Trophoblast cell (in vitro differentiated cells and primary cell): ENCODE measurements around the gene TMEM255B.
A peak's percentile ranks its signal among the peaks of the same experiment; 100 is the strongest.

ENCODE experiments used
- DNase-seq, 2 donors: peaks; one replicate each; pipeline ENCODE4 v3.0.0-alpha.2; 2016
- H2AFZ ChIP-seq: 2 replicates; pipeline ENCODE4 v1.6.1; 2013; ENCODE audit warnings: low read length, moderate library complexity, mild to moderate bottlenecking; ENCODE audit not compliant: insufficient read depth, poor library complexity
- H2AK5ac ChIP-seq: 2 replicates; pipeline ENCODE4 v1.6.1; 2013; ENCODE audit warnings: mild to moderate bottlenecking, low read length
- H2BK120ac ChIP-seq: 2 replicates; pipeline ENCODE4 v1.6.1; 2013; ENCODE audit warnings: low read length, mild to moderate bottlenecking, moderate library complexity; ENCODE audit not compliant: insufficient read depth, poor library complexity
- H2BK12ac ChIP-seq: 2 replicates; pipeline ENCODE4 v1.6.1; 2013; ENCODE audit warnings: mild to moderate bottlenecking, low read length, moderate library complexity
- H2BK5ac ChIP-seq: 2 replicates; pipeline ENCODE4 v1.6.1; 2013; ENCODE audit warnings: low read length, low read depth, moderate library complexity, mild to moderate bottlenecking; ENCODE audit not compliant: poor library complexity
- H3K14ac ChIP-seq: 2 replicates; pipeline ENCODE4 v1.6.1; 2013; ENCODE audit warnings: mild to moderate bottlenecking, low read length
- H3K18ac ChIP-seq: 2 replicates; pipeline ENCODE4 v1.6.1; 2013; ENCODE audit warnings: mild to moderate bottlenecking, low read length
- H3K23ac ChIP-seq: 2 replicates; pipeline ENCODE4 v1.6.1; 2013; ENCODE audit warnings: low read length
- H3K27ac ChIP-seq: 2 replicates; pipeline ENCODE4 v1.5.1; 2013; ENCODE audit warnings: low read depth, mild to moderate bottlenecking, inconsistent platforms, low read length, moderate library complexity
- H3K27me3 ChIP-seq: 2 replicates; pipeline ENCODE4 v1.6.1; 2013; ENCODE audit warnings: inconsistent platforms, mild to moderate bottlenecking, low read length, moderate library complexity; ENCODE audit not compliant: insufficient read depth
- H3K36me3 ChIP-seq, 2 experiments: 1 replicate in 1 of 2; 2 replicates in 1 of 2; pipeline ENCODE4 v1.6.1; 2013; ENCODE audit warnings: low read length in 2 of 2, mild to moderate bottlenecking in 2 of 2, moderate library complexity in 1 of 2; ENCODE audit not compliant: insufficient read depth in 2 of 2, control insufficient read depth in 1 of 2
- H3K4ac ChIP-seq: 2 replicates; pipeline ENCODE4 v1.6.1; 2013; ENCODE audit warnings: low read depth, mild to moderate bottlenecking, low read length, moderate library complexity
- H3K4me1 ChIP-seq, 2 experiments: 1 replicate in 1 of 2; 2 replicates in 1 of 2; pipeline ENCODE4 v1.6.1; 2013; ENCODE audit warnings: low read length in 2 of 2, mild to moderate bottlenecking in 2 of 2, moderate library complexity in 1 of 2; ENCODE audit not compliant: insufficient read depth in 2 of 2, control insufficient read depth in 1 of 2
- H3K4me2 ChIP-seq: 2 replicates; pipeline ENCODE4 v1.6.1; 2013; ENCODE audit warnings: inconsistent platforms, mild to moderate bottlenecking, low read length, moderate library complexity
- H3K4me3 ChIP-seq: 2 replicates; pipeline ENCODE4 v1.5.1; 2013; ENCODE audit warnings: mild to moderate bottlenecking, low read depth, low read length, inconsistent platforms
- H3K79me1 ChIP-seq: one replicate; pipeline ENCODE4 v1.6.1; 2013; ENCODE audit warnings: low read length
- H3K79me2 ChIP-seq: 2 replicates; pipeline ENCODE4 v1.6.1; 2013; ENCODE audit warnings: low read length, mild to moderate bottlenecking; ENCODE audit not compliant: control insufficient read depth, insufficient read depth, poor library complexity
- H3K9ac ChIP-seq: 2 replicates; pipeline ENCODE4 v1.6.1; 2013; ENCODE audit warnings: mild to moderate bottlenecking, low read length
- H3K9me3 ChIP-seq: 2 replicates; pipeline ENCODE4 v1.6.1; 2013; ENCODE audit warnings: low read depth, mild to moderate bottlenecking, control low read depth, inconsistent platforms, low read length; ENCODE audit not compliant: insufficient read depth
- H4K12ac ChIP-seq: 2 replicates; pipeline ENCODE4 v1.6.1; 2013; ENCODE audit warnings: low read depth, mild to moderate bottlenecking, low read length, moderate library complexity
- H4K8ac ChIP-seq: 2 replicates; pipeline ENCODE4 v1.6.1; 2013; ENCODE audit warnings: low read depth, mild to moderate bottlenecking, low read length, moderate library complexity
- H4K91ac ChIP-seq: one replicate; pipeline ENCODE4 v1.6.1; 2013; ENCODE audit warnings: low read depth, mild to moderate bottlenecking, low read length, moderate library complexity
- WGBS: extraction: QIAGEN DNeasy Blood & Tissue Kit; methylation state at CpG from one replicate; pipeline ENCODE4 v1.1.7; 2013; ENCODE audit warnings: missing lambda C conversion rate; ENCODE audit not compliant: insufficient read length, insufficient coverage; ENCODE audit errors: extremely low coverage; 5-methylcytosine and 5-hydroxymethylcytosine counted together

Gene TMEM255B

GRCh38 chr13:113841353-113841650 is 82.3 kb downstream of the TMEM255B start:
- H3K14ac ChIP-seq, result no peak overlapping the region
- no peak overlapping the region for H3K4ac ChIP-seq
- no peak overlapping the region for H3K9ac ChIP-seq
- H3K79me1 ChIP-seq, result peaks cover 39% of the 10 kb centered on the region
- H3K23ac ChIP-seq, result no peak overlapping the region
- H4K8ac ChIP-seq, result no peak overlapping the region
- WGBS, result no CpG with 5 or more reads among the region's 15 CpGs
- H3K4me3 ChIP-seq, result no peak overlapping the region
- H3K27ac ChIP-seq, result no peak overlapping the region
- H4K12ac ChIP-seq, result no peak overlapping the region
- no peak overlapping the region for H2AK5ac ChIP-seq
- peaks cover 46% of the 10 kb centered on the region in 2 experiments for H3K4me1 ChIP-seq
- H2BK120ac ChIP-seq, result no peak overlapping the region
- no peak overlapping the region for H4K91ac ChIP-seq
- H3K18ac ChIP-seq, result no peak overlapping the region
- H2AFZ ChIP-seq, result no peak overlapping the region
- no peak overlapping the region for H2BK5ac ChIP-seq
- no peaks in the 10 kb centered on the region for H3K27me3 ChIP-seq
- H3K4me2 ChIP-seq, result no peak overlapping the region
- no peak overlapping the region for H2BK12ac ChIP-seq
- peaks cover 14% of the 10 kb centered on the region for H3K79me2 ChIP-seq
- H3K9me3 ChIP-seq, result no peaks in the 10 kb centered on the region
- peaks cover 2 to 4% of the 10 kb centered on the region in 2 experiments for H3K36me3 ChIP-seq
- DNase-seq, result no peak

- Histone ChIP-seq H2AK5ac (no peak overlapping the region), H3K27ac (no peak overlapping the region), H3K23ac (no peak overlapping the region), H2BK120ac (no peak overlapping the region), H3K14ac (no peak overlapping the region), H3K79me2 (peaks cover 9% of the 10 kb centered on the region), H2BK5ac (no peak overlapping the region), H3K79me1 (peaks cover 31% of the 10 kb centered on the region), H3K9ac (no peak overlapping the region), H3K4me2 (no peak overlapping the region), H4K91ac (no peak overlapping the region), H3K9me3 (no peaks in the 10 kb centered on the region), H4K12ac (no peak overlapping the region), H3K4me1 (peaks cover 38 to 39% of the 10 kb centered on the region in 2 experiments), H3K4ac (no peak overlapping the region), H2AFZ (no peak overlapping the region), H2BK12ac (no peak overlapping the region), H3K27me3 (no peaks in the 10 kb centered on the region), H3K4me3 (no peak overlapping the region), H3K18ac (no peak overlapping the region), H3K36me3 (peaks cover 2 to 4% of the 10 kb centered on the region in 2 experiments), H4K8ac (no peak overlapping the region)
- no CpG with 5 or more reads among the region's 29 CpGs for WGBS
- no peak for DNase-seq
Observed at GRCh38 chr13:113842336-113843062, 83.5 kb downstream of the TMEM255B start.

GRCh38 chr13:113843063-113843654 is 84.1 kb downstream of the TMEM255B start:
- Histone ChIP-seq H3K4me1 (peaks cover 32 to 33% of the 10 kb centered on the region in 2 experiments), H4K12ac (no peak overlapping the region), H2BK5ac (no peak overlapping the region), H3K4me3 (no peak overlapping the region), H3K9me3 (no peaks in the 10 kb centered on the region), H3K4me2 (no peak overlapping the region), H2BK120ac (no peak overlapping the region), H2AK5ac (peak overlapping the region; percentile 49), H3K36me3 (peaks cover 2 to 4% of the 10 kb centered on the region in 2 experiments), H2AFZ (no peak overlapping the region), H3K79me2 (peaks cover 5% of the 10 kb centered on the region), H3K18ac (no peak overlapping the region), H4K91ac (peak overlapping the region; percentile 32), H3K4ac (no peak overlapping the region), H3K27me3 (no peaks in the 10 kb centered on the region), H2BK12ac (peak overlapping the region; percentile 15), H4K8ac (peak overlapping the region; percentile 17), H3K14ac (no peak overlapping the region), H3K79me1 (peaks cover 24% of the 10 kb centered on the region), H3K23ac (no peak overlapping the region), H3K27ac (no peak overlapping the region), H3K9ac (no peak overlapping the region)
- WGBS, result no CpG with 5 or more reads among the region's 30 CpGs
- peak in 1 of 2 donors; percentile 29 for DNase-seq

- Histone ChIP-seq H3K4me2 (no peak overlapping the region), H3K79me2 (no peaks in the 10 kb centered on the region), H3K9ac (no peak overlapping the region), H3K14ac (no peak overlapping the region), H3K23ac (no peak overlapping the region), H3K27ac (no peak overlapping the region), H2BK5ac (no peak overlapping the region), H3K27me3 (no peaks in the 10 kb centered on the region), H3K18ac (no peak overlapping the region), H4K12ac (no peak overlapping the region), H3K36me3 (peaks cover 2 to 4% of the 10 kb centered on the region in 2 experiments), H3K4ac (no peak overlapping the region), H2AK5ac (no peak overlapping the region), H2AFZ (no peak overlapping the region), H2BK120ac (no peak overlapping the region), H4K91ac (no peak overlapping the region), H3K9me3 (no peaks in the 10 kb centered on the region), H2BK12ac (no peak overlapping the region), H3K4me3 (no peak overlapping the region), H4K8ac (no peak overlapping the region), H3K4me1 (peaks cover 23 to 25% of the 10 kb centered on the region in 2 experiments), H3K79me1 (peaks cover 16% of the 10 kb centered on the region)
- DNase-seq, result no peak
- WGBS, result no CpG with 5 or more reads among the region's 26 CpGs
Observed at GRCh38 chr13:113843864-113844556, 85.0 kb downstream of the TMEM255B start.
